ENCODE measurements around the gene TMEM119. TPM values are rescaled to one million over a fixed set of nuclear protein-coding genes. Genes with fewer than 3 reads are reported as not detected.

Gene TMEM119
- polyA plus RNA-seq, 1 of the 3 experiments (the other 2 are of a cell fraction) = 25.7 TPM

DNA sequence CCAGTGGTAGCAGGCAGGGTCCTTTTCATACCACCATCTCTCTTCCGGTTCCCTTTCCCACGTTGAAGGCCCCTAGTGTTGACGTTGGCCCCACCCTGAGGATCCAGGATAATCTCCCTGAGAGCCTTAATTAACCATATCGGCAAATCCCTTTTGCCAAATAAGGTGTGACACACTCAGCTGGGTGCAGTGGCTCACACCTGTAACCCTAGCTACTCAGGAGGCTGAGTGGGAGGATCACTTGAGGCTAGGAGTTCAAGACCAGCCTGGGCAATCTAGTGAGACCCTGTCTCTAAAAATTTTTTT, 2.8 kb upstream of the TMEM119 start:
- Histone ChIP-seq H3K27ac (ENCODE audit: low read depth in 2 of 2, low read length in 1 of 2) (no peak overlapping the region), H3F3A (replicated peaks; ENCODE audit: insufficient read depth) (peaks cover 11% of the 10 kb centered on the region), H3K9me3 (no peaks in the 10 kb centered on the region), H3K27me3 (ENCODE audit: insufficient read depth) (no peaks in the 10 kb centered on the region), H3K9ac (no peak overlapping the region), H3K9me2 (no peaks in the 10 kb centered on the region), H3K4me3 (ENCODE audit: low read depth in 2 of 2, low read length in 1 of 2) (no peak overlapping the region), H3K4me2 (no peak overlapping the region), H4K20me1 (ENCODE audit: insufficient read depth) (no peaks in the 10 kb centered on the region), H2AFZ (ENCODE audit: low read depth) (no peak overlapping the region), H3K4me1 (ENCODE audit: control insufficient read depth in 1 of 2, insufficient read depth in 2 of 2, low read depth in 1 of 2, low read length in 1 of 2) (peaks cover 0 to 24% of the 10 kb centered on the region in 2 experiments; a peak in 1 of 4 replicates), H3K36me3 (replicated peaks in 1 of 2; ENCODE audit: control insufficient read depth in 1 of 2, insufficient read depth in 2 of 2, low read length in 1 of 2) (no peaks in the 10 kb centered on the region), H3K79me2 (ENCODE audit: insufficient read depth) (no peaks in the 10 kb centered on the region)
- CTCF ChIA-PET = interaction anchor here (0.6 to 2.0 kb wide), 4 partner anchors 10 to 682 kb away, joined by 3 to 6 read pairs (median 4); partner anchors contain the start of gene ISCU
- DNase-seq = no peak
- TF ChIP-seq SMC3 (IDR thresholded peaks at IDR 0.05; ENCODE audit: low read depth, low read length) = no peak
- no peak for TF ChIP-seq SIN3A (IDR thresholded peaks at IDR 0.05; ENCODE audit: borderline replicate concordance, low read depth, low read length)
- TF ChIP-seq, protein P1, sequence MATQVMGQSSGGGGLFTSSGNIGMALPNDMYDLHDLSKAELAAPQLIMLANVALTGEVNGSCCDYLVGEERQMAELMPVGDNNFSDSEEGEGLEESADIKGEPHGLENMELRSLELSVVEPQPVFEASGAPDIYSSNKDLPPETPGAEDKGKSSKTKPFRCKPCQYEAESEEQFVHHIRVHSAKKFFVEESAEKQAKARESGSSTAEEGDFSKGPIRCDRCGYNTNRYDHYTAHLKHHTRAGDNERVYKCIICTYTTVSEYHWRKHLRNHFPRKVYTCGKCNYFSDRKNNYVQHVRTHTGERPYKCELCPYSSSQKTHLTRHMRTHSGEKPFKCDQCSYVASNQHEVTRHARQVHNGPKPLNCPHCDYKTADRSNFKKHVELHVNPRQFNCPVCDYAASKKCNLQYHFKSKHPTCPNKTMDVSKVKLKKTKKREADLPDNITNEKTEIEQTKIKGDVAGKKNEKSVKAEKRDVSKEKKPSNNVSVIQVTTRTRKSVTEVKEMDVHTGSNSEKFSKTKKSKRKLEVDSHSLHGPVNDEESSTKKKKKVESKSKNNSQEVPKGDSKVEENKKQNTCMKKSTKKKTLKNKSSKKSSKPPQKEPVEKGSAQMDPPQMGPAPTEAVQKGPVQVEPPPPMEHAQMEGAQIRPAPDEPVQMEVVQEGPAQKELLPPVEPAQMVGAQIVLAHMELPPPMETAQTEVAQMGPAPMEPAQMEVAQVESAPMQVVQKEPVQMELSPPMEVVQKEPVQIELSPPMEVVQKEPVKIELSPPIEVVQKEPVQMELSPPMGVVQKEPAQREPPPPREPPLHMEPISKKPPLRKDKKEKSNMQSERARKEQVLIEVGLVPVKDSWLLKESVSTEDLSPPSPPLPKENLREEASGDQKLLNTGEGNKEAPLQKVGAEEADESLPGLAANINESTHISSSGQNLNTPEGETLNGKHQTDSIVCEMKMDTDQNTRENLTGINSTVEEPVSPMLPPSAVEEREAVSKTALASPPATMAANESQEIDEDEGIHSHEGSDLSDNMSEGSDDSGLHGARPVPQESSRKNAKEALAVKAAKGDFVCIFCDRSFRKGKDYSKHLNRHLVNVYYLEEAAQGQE (IDR thresholded peaks at IDR 0.05; ENCODE audit: low read depth, low read length) = no peak
- no peak for TF ChIP-seq EP300 (IDR thresholded peaks at IDR 0.05; ENCODE audit: borderline replicate concordance in 1 of 2, low read depth in 1 of 2, low read length in 1 of 2)
- no peak for TF ChIP-seq NRF1 (IDR thresholded peaks at IDR 0.05; ENCODE audit: low read depth, low read length)
- no peak for TF ChIP-seq RAD21 (IDR thresholded peaks at IDR 0.05; ENCODE audit: low read length)
- TF ChIP-seq, protein P2, sequence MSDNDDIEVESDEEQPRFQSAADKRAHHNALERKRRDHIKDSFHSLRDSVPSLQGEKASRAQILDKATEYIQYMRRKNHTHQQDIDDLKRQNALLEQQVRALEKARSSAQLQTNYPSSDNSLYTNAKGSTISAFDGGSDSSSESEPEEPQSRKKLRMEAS (IDR thresholded peaks at IDR 0.05; ENCODE audit: low read depth) = no peak
- TF ChIP-seq JUND (IDR thresholded peaks at IDR 0.05) = no peak
- no peak for TF ChIP-seq TEAD4 (IDR thresholded peaks at IDR 0.05; ENCODE audit: borderline replicate concordance, insufficient read depth)
- no peak for TF ChIP-seq EZH2phosphoT487 (IDR thresholded peaks at IDR 0.05; ENCODE audit: borderline replicate concordance, low read depth)
- no peak for TF ChIP-seq MXI1 (IDR thresholded peaks at IDR 0.05; ENCODE audit: low read depth, low read length)
- TF ChIP-seq, protein P3, sequence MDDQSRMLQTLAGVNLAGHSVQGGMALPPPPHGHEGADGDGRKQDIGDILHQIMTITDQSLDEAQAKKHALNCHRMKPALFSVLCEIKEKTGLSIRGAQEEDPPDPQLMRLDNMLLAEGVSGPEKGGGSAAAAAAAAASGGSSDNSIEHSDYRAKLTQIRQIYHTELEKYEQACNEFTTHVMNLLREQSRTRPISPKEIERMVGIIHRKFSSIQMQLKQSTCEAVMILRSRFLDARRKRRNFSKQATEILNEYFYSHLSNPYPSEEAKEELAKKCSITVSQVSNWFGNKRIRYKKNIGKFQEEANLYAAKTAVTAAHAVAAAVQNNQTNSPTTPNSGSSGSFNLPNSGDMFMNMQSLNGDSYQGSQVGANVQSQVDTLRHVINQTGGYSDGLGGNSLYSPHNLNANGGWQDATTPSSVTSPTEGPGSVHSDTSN (IDR thresholded peaks at IDR 0.05) = no peak
- TF ChIP-seq FOXJ3 (CRISPR knock-in tag; IDR thresholded peaks at IDR 0.05) = no peak
- TF ChIP-seq, protein P4, sequence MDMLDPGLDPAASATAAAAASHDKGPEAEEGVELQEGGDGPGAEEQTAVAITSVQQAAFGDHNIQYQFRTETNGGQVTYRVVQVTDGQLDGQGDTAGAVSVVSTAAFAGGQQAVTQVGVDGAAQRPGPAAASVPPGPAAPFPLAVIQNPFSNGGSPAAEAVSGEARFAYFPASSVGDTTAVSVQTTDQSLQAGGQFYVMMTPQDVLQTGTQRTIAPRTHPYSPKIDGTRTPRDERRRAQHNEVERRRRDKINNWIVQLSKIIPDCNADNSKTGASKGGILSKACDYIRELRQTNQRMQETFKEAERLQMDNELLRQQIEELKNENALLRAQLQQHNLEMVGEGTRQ (IDR thresholded peaks at IDR 0.05; ENCODE audit: borderline replicate concordance, low read depth, low read length) = no peak
- POLR2A ChIA-PET = no interaction called here
- WGBS (ENCODE audit: low lambda C conversion rate) = 84% methylated on average over 4 of the region's 4 CpGs
